ENCODE data around the gene LHFPL6. TPM values are rescaled to one million over a fixed set of nuclear protein-coding genes. Genes with fewer than 3 reads are reported as not detected.

Gene LHFPL6
- polyA plus RNA-seq, 2 of the 4 experiments (the other 2 are of a cell fraction) = 1.7 to 5.4 TPM

DNA sequence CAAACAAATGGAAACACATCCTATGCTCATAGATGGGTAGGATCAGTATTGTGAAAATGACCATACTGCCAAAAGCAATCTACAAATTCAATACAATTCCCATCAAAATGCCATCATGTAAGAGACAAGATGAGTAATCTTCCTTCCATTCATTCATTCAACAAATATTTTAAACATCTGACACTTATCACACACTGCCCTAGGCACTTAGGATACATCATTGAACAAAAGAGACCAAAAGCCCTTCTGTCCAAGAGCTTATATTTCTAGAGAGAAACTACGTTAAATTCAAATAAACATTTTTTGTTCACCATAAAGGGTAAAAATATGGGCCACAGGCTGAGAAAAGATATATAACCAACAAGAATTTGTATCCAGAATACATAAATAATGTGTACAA is 20.5 kb upstream of the LHFPL6 start:
- Histone ChIP-seq H3K27ac (no peak overlapping the region), H3K4me2 (no peak overlapping the region), H3K4me1 (no peaks in the 10 kb centered on the region), H3K4me3 (no peak overlapping the region), H3K9me3 (no peaks in the 10 kb centered on the region)
- no peak for ATAC-seq
- TF ChIP-seq CBX8 (IDR thresholded peaks at IDR 0.05) = no peak
- TF ChIP-seq, protein P1, sequence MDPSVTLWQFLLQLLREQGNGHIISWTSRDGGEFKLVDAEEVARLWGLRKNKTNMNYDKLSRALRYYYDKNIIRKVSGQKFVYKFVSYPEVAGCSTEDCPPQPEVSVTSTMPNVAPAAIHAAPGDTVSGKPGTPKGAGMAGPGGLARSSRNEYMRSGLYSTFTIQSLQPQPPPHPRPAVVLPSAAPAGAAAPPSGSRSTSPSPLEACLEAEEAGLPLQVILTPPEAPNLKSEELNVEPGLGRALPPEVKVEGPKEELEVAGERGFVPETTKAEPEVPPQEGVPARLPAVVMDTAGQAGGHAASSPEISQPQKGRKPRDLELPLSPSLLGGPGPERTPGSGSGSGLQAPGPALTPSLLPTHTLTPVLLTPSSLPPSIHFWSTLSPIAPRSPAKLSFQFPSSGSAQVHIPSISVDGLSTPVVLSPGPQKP (IDR thresholded peaks at IDR 0.05; ENCODE audit: low read depth, low read length) = no peak
- POLR2A ChIA-PET = no interaction called here
- FAIRE-seq = no peak
- CTCF ChIA-PET = interaction anchor here (1.5 kb wide), 1 partner anchor 11 kb away, joined by 5 read pairs; no protein-coding TSS in a partner anchor
- DNase-seq (ENCODE audit: low read depth in 1 of 2, low spot score in 1 of 2) = no peak
- 4% methylated on average over 1 of the region's 1 CpG for WGBS (ENCODE audit: missing lambda C conversion rate)

- FAIRE-seq (no peak), ATAC-seq (no peak), DNase-seq (ENCODE audit: low read depth in 1 of 2, low spot score in 1 of 2) (no peak)
- no peak overlapping the region for H3K4me3 ChIP-seq
- no peak overlapping the region for H3K27ac ChIP-seq
- H3K9me3 ChIP-seq = no peaks in the 10 kb centered on the region
- no peaks in the 10 kb centered on the region for H3K4me1 ChIP-seq
- POLR2A ChIA-PET = no interaction called here
- TF ChIP-seq KDM5A (IDR thresholded peaks at IDR 0.05) = no peak
- CTCF ChIA-PET = interaction anchor here (1.6 to 1.8 kb wide), 2 partner anchors 474 to 567 kb away, joined by 4 read pairs; no protein-coding TSS in a partner anchor
- no peak overlapping the region for H3K4me2 ChIP-seq
- WGBS (ENCODE audit: missing lambda C conversion rate) = 6% methylated on average over 1 of the region's 1 CpG
Measured at GRCh38 chr13:39618561-39618960, 15.6 kb upstream of the LHFPL6 start.

GRCh38 chr13:39616087-39616694 is 13.2 kb upstream of the LHFPL6 start:
- H3K4me2 ChIP-seq = no peak overlapping the region
- no peaks in the 10 kb centered on the region for H3K9me3 ChIP-seq
- TF ChIP-seq KDM1A (IDR thresholded peaks at IDR 0.05; ENCODE audit: low read depth) (no peak), NFE2L2 (conservative IDR thresholded peaks at IDR 0.05; ENCODE audit: low read length) (no peak), SMC3 (IDR thresholded peaks at IDR 0.05) (peak; percentile 73), CTCF (IDR thresholded peaks at IDR 0.05) (peak; percentile 72), RAD21 (conservative IDR thresholded peaks at IDR 0.05 in 1 of 2, IDR thresholded peaks at IDR 0.05 in 1 of 2) (peak; percentile 64 to 74)
- no peak overlapping the region for H3K4me3 ChIP-seq
- 16% methylated on average over 10 of the region's 10 CpGs for WGBS (ENCODE audit: missing lambda C conversion rate)
- H3K4me1 ChIP-seq = no peaks in the 10 kb centered on the region
- CTCF ChIA-PET = interaction anchor here (0.6 to 1.5 kb wide), 24 partner anchors 9 to 588 kb away, joined by 3 to 13 read pairs (median 4); partner anchors contain the start of gene LHFPL6
- FAIRE-seq (no peak), ATAC-seq (peak in 1 of 2 experiments; percentile 83; a peak in 3 of 6 replicates), DNase-seq (ENCODE audit: low read depth in 1 of 2, low spot score in 1 of 2) (peak; percentile 53 to 54)
- no peak overlapping the region for H3K27ac ChIP-seq
- POLR2A ChIA-PET = interaction anchor here (1.1 kb wide), 1 partner anchor 13 kb away, joined by 4 read pairs; the partner anchor contains the start of gene LHFPL6

- POLR2A ChIA-PET = no interaction called here
- 35% methylated on average over 5 of the region's 5 CpGs for WGBS (ENCODE audit: missing lambda C conversion rate)
- DNase-seq (ENCODE audit: low read depth in 1 of 2, low spot score in 1 of 2) = peak; percentile 7 to 55
- Histone ChIP-seq H3K27ac (no peak overlapping the region), H3K4me3 (no peak overlapping the region), H3K4me2 (no peak overlapping the region), H3K9me3 (no peaks in the 10 kb centered on the region), H3K4me1 (no peaks in the 10 kb centered on the region)
- no peak for FAIRE-seq
- ATAC-seq = peak in 1 of 2 experiments; percentile 67; a peak in 2 of 6 replicates
- CTCF ChIA-PET = interaction anchor here (0.5 to 6.3 kb wide), 52 partner anchors 8 to 1368 kb away, joined by 3 to 47 read pairs (median 4); partner anchors contain the start of genes LHFPL6 and NHLRC3
- TF ChIP-seq E2F6 (IDR thresholded peaks at IDR 0.05; ENCODE audit: borderline replicate concordance, low read depth) (no peak), HDAC2 (IDR thresholded peaks at IDR 0.05) (no peak), HOXA7 (CRISPR knock-in tag; IDR thresholded peaks at IDR 0.05) (no peak), BCL3 (IDR thresholded peaks at IDR 0.05) (no peak), ZNF302 (CRISPR knock-in tag; IDR thresholded peaks at IDR 0.05) (no peak), FOSL2 (IDR thresholded peaks at IDR 0.05) (no peak), FOSL2 (CRISPR knock-in tag; IDR thresholded peaks at IDR 0.05) (no peak), EP300 (IDR thresholded peaks at IDR 0.05) (no peak), SMC3 (IDR thresholded peaks at IDR 0.05) (peak; percentile 70), PHF8 (IDR thresholded peaks at IDR 0.05; ENCODE audit: borderline replicate concordance, low read depth) (no peak), RAD21 (conservative IDR thresholded peaks at IDR 0.05 in 1 of 2, IDR thresholded peaks at IDR 0.05 in 1 of 2) (peak; percentile 65), MAX (IDR thresholded peaks at IDR 0.05) (no peak), NFE2L2 (conservative IDR thresholded peaks at IDR 0.05; ENCODE audit: low read length) (no peak), CBX8 (IDR thresholded peaks at IDR 0.05) (no peak), CHD4 (IDR thresholded peaks at IDR 0.05; ENCODE audit: borderline replicate concordance) (no peak), CTCF (IDR thresholded peaks at IDR 0.05) (peak; percentile 77), HOXB5 (CRISPR knock-in tag; IDR thresholded peaks at IDR 0.05) (no peak)
Measured at GRCh38 chr13:39612023-39612637, 9.1 kb upstream of the LHFPL6 start.
